Measurements from ENCODE around the gene IFT122. TPM values are rescaled to one million over a fixed set of nuclear protein-coding genes. Genes with fewer than 3 reads are reported as not detected.

Gene IFT122
- total RNA-seq, 1 experiment from 2014 or later = 35.5 TPM

GRCh38 chr3:129563332-129563731, 123.3 kb downstream of the IFT122 start:
- DNase-seq = no peak
- no peaks in the 10 kb centered on the region for H3K4me1 Mint-ChIP-seq (ENCODE audit: low read depth, unreplicated experiment)
- CTCF ChIA-PET = no interaction called here
- intact Hi-C loops (cut with micrococcal nuclease; ENCODE audit: unreplicated experiment) = no loop called here
- H3K27ac Mint-ChIP-seq (ENCODE audit: unreplicated experiment) = no peak overlapping the region
- no peaks in the 10 kb centered on the region for H3K36me3 Mint-ChIP-seq (ENCODE audit: insufficient read depth, unreplicated experiment)
- no peak for TF ChIP-seq CTCF (IDR thresholded peaks at IDR 0.05; ENCODE audit: unreplicated experiment)
- no peaks in the 10 kb centered on the region for H3K27me3 Mint-ChIP-seq (ENCODE audit: unreplicated experiment)
- BruUV-seq (replicated peaks) = no TSS peak
- H3K4me3 Mint-ChIP-seq (ENCODE audit: low read depth, unreplicated experiment) = no peak overlapping the region
- H3K9me3 Mint-ChIP-seq (ENCODE audit: low read depth, unreplicated experiment) = no peaks in the 10 kb centered on the region

- no peak overlapping the region for H3K4me3 Mint-ChIP-seq (ENCODE audit: low read depth, unreplicated experiment)
- H3K4me1 Mint-ChIP-seq (ENCODE audit: low read depth, unreplicated experiment) = no peaks in the 10 kb centered on the region
- TF ChIP-seq CTCF (IDR thresholded peaks at IDR 0.05; ENCODE audit: unreplicated experiment) = no peak
- CTCF ChIA-PET = interaction anchor here (1.3 kb wide), 1 partner anchor 9 kb away, joined by 5 read pairs; no protein-coding TSS in a partner anchor
- intact Hi-C loops (cut with micrococcal nuclease; ENCODE audit: unreplicated experiment) = no loop called here
- no peaks in the 10 kb centered on the region for H3K9me3 Mint-ChIP-seq (ENCODE audit: low read depth, unreplicated experiment)
- H3K36me3 Mint-ChIP-seq (ENCODE audit: insufficient read depth, unreplicated experiment) = no peaks in the 10 kb centered on the region
- no TSS peak for BruUV-seq (replicated peaks)
- H3K27me3 Mint-ChIP-seq (ENCODE audit: unreplicated experiment) = no peaks in the 10 kb centered on the region
- H3K27ac Mint-ChIP-seq (ENCODE audit: unreplicated experiment) = no peak overlapping the region
- DNase-seq = no peak
Measured at GRCh38 chr3:129563850-129564535, 124.0 kb downstream of the IFT122 start.

GRCh38 chr3:129564981-129565644, 125.1 kb downstream of the IFT122 start:
- DNase-seq = no peak
- Mint-ChIP-seq H3K4me3 (ENCODE audit: low read depth, unreplicated experiment) (no peak overlapping the region), H3K27ac (ENCODE audit: unreplicated experiment) (no peak overlapping the region), H3K27me3 (ENCODE audit: unreplicated experiment) (no peaks in the 10 kb centered on the region), H3K4me1 (ENCODE audit: low read depth, unreplicated experiment) (no peaks in the 10 kb centered on the region), H3K36me3 (ENCODE audit: insufficient read depth, unreplicated experiment) (no peaks in the 10 kb centered on the region), H3K9me3 (ENCODE audit: low read depth, unreplicated experiment) (no peaks in the 10 kb centered on the region)
- intact Hi-C loops (cut with micrococcal nuclease; ENCODE audit: unreplicated experiment) = no loop called here
- CTCF ChIA-PET = interaction anchor here (1.3 kb wide), 1 partner anchor 10 kb away, joined by 5 read pairs; no protein-coding TSS in a partner anchor
- TF ChIP-seq CTCF (IDR thresholded peaks at IDR 0.05; ENCODE audit: unreplicated experiment) = no peak
- BruUV-seq (replicated peaks) = no TSS peak

- intact Hi-C loops (cut with micrococcal nuclease; ENCODE audit: unreplicated experiment) = no loop called here
- Mint-ChIP-seq H3K27me3 (ENCODE audit: unreplicated experiment) (no peaks in the 10 kb centered on the region), H3K4me3 (ENCODE audit: low read depth, unreplicated experiment) (no peak overlapping the region), H3K9me3 (ENCODE audit: low read depth, unreplicated experiment) (no peaks in the 10 kb centered on the region), H3K27ac (ENCODE audit: unreplicated experiment) (no peak overlapping the region), H3K36me3 (ENCODE audit: insufficient read depth, unreplicated experiment) (no peaks in the 10 kb centered on the region), H3K4me1 (ENCODE audit: low read depth, unreplicated experiment) (no peaks in the 10 kb centered on the region)
- BruUV-seq (replicated peaks) = no TSS peak
- DNase-seq = no peak
- CTCF ChIA-PET = no interaction called here
- TF ChIP-seq CTCF (IDR thresholded peaks at IDR 0.05; ENCODE audit: unreplicated experiment) = no peak
Measured at GRCh38 chr3:129565902-129566301, 125.9 kb downstream of the IFT122 start.

All from Calu3 (cell line).